NCI-H187 (cell line): Measurements from ENCODE around the gene AFG3L2.

Experiments used
- DNase-seq, 2 experiments: peaks; one replicate each; lab custom pipeline; 2025; lab: John Stamatoyannopoulos, UW

The AFG3L2 gene

GRCh38 chr18:12324991-12325725 is 51.9 kb downstream of the AFG3L2 start:
- no peak for DNase-seq

GRCh38 chr18:12321333-12321732 is 55.7 kb downstream of the AFG3L2 start:
- no peak for DNase-seq

DNA sequence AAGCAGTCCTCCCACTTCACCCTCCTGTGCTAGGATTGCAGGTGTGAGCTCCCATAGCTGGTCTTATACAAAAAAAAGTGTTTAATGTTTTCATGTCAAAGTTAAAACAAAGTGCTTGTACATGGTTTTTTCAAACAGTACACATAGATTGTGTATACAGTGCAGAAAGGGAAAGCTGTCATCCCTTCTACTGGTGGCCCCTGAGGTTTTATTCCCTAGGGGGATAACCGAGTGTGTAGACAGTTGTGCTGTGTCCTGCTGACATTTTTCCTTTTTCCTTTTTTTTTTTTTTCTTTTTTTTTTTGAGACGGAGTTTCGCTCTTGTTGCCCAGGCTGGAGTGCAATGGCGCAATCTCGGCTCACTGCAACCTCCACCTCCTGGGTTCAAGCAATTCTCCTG is 58.2 kb downstream of the AFG3L2 start:
- DNase-seq, result no peak

GRCh38 chr18:12318334-12318697 is 58.7 kb downstream of the AFG3L2 start:
- DNase-seq, result no peak

GRCh38 chr18:12317664-12318333 is 59.2 kb downstream of the AFG3L2 start:
- no peak for DNase-seq

DNA sequence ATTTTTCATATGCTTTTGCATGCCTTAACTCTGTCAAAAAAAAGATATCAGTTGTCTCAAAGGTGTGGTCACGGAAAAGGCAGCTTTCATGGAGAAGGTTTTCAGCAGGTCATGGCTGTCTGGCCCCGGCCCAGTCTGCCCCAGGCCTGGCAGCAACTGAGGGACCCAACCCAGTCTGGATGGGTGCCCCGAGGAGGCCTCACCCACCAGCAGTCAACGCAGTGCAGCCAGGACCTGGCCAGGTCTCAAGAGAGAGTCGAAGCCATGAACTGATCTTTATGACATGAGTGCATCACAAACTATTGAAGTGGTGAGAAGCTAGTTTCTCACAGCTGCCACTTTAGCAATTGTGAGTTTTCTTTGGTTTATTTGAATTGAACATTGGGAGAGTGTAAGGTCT is 61.1 kb downstream of the AFG3L2 start:
- DNase-seq, result no peak

- DNase-seq, result no peak
Measured at GRCh38 chr18:12315490-12315889, 61.5 kb downstream of the AFG3L2 start.

GRCh38 chr18:12314591-12315305 is 62.3 kb downstream of the AFG3L2 start:
- DNase-seq, result no peak

DNA sequence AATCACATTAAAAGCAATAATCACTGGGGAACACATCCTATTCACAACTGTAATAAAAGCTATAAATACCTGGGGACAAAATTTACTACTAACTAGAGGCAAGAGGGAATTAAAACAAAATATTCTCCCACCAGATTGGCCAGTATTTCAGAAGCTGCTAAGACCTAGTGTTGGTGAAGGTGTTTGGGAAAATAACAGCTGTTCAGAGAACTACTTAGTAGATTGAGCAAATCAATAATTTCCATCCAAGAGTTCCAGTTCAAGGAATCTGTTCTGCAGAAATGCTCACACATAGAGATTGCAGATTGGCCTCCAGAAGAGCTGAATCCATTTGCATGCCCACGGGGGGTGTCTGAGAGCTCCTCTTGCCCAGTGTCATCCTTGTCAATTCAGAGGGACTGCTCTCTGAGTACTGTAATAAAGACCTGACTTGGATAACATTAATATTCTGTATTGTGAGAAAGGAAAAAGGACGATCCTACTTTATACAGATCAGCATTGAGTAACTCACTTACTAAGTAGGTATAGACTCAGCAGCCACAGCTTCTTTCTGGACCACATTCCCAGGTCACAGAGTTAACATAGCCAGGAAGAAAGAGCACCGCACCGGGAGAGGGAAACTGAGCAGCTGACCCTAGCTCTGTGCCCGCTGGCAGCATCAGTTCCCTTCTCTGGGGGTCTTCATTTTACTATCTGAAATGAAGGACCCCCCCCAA is 63.3 kb downstream of the AFG3L2 start:
- no peak for DNase-seq

DNA sequence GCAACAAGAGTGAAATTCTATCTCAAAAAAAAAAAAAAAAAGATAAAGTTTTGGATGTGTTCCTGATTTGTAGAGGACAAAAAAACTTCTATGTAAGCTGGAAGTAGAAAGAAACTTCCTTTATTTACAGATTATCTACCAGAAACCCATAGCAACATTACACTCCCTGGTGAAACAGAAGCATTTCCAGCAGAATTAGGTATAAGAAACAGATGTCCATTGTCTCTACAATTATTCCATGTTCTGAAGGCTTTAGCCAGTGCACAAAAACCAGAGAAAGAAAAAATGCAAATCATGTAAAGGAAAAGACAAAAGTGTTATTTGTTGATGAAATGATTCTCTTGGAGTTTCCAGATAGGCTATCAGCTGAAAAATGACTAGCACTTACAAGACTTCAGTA is 64.1 kb downstream of the AFG3L2 start:
- no peak for DNase-seq

DNA sequence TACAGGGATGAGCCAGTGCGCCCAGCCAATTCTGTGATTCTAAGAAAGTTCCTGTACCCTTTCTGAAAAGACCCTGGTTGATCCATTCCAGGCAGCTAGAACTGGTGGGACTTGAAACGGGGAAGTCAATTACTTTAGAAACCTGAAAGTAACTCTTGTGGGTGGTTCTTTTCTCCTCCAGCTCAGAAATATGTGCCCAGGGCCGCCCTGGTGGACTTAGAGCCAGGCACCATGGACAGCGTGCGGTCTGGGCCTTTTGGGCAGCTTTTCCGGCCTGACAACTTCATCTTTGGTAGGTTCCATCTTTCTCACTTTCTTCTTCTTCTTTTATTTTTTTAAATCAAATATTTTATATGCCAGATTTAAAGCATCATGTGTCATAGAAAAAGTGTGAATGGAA is 66.3 kb downstream of the AFG3L2 start:
- DNase-seq, result no peak

- DNase-seq, result no peak
Measured at GRCh38 chr18:12309683-12310198, 67.3 kb downstream of the AFG3L2 start.

GRCh38 chr18:12308386-12309100 is 68.5 kb downstream of the AFG3L2 start:
- no peak for DNase-seq

DNA sequence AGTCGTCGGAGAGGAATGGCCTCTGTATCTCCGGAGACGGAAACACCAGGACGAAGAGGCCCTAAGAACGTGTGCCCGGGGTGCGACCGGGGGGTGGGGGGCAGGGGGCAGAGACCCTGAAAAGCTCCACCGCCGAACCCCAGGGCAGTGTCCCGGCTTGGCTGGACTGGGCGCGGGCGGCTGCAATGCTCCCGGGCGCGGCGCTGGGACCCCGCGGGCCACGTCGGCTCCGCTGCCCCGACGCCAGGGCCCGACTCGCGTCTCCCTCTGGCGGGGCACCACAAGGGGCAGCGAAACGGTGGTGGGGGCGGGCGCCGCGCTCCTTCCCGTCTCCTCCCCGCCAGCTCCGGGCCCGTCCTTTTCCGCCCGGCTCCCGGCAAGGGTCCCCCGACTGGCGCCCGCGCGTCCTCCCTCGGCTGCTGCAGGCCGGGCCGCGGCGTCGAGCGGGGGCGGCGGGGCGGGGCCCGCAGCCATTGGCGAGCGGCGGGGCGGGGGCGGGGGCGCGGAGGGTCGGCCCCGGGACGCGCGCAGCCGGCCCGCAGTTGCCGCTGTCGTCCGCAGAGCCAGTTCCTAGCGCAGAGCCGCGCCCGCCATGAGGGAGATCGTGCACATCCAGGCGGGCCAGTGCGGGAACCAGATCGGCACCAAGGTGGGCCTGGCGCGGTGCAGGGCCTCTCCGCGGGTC is 69.2 kb downstream of the AFG3L2 start, which contains the start of gene TUBB6:
TUBB6 (plus strand) TSS at position 541 of the 685 bp plus-strand sequence; CDS start at position 593, 52 bp downstream.
- no peak for DNase-seq

DNA sequence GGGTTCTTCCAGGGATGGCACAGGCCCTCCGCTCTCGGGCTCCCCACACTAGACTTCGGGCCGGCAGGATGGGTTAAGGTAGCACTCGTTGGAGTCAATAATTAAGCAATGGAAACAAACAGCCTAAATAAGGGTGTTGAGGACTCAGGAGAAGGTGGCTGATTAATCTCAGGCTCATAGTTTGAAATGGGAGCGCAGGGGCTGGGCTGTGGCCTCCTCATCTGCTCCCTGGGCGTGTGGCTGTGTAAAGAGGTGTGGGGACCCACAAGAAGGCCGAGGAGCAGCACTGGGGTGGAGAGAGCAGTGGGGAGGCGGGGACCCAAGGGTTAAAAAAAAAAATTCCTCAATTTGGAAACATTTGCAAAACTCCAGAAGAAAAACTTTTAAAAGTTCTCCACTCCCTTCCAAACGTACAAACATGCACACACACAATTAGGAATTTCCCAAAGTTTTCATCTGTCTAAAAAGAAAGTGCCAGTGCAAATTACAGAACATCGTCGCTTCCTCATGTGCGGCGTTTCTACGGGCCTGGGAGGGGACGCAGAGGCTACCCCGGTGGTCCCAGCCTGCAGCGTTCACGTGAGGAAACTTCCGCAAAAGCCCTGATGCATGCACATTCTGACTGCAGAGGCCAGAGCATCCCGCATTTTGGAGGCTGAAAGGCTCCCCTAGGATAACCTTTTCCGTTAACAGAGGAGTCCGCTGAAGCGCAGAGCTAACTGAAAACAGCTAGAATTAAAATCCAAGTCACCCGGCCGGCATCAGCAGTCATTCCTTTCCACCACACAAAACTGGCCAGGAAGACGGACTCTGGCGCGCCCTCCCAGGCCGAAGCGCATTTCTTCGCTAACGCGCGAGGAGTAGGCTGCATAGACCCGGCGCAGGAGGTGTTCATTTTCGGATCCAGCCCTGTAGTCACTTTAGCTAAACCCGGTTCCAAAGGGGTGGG is 70.0 kb downstream of the AFG3L2 start:
- DNase-seq, result no peak

- no peak for DNase-seq
Measured at GRCh38 chr18:12305930-12306629, 70.9 kb downstream of the AFG3L2 start.

GRCh38 chr18:12305211-12305610 is 71.8 kb downstream of the AFG3L2 start:
- no peak for DNase-seq

DNA sequence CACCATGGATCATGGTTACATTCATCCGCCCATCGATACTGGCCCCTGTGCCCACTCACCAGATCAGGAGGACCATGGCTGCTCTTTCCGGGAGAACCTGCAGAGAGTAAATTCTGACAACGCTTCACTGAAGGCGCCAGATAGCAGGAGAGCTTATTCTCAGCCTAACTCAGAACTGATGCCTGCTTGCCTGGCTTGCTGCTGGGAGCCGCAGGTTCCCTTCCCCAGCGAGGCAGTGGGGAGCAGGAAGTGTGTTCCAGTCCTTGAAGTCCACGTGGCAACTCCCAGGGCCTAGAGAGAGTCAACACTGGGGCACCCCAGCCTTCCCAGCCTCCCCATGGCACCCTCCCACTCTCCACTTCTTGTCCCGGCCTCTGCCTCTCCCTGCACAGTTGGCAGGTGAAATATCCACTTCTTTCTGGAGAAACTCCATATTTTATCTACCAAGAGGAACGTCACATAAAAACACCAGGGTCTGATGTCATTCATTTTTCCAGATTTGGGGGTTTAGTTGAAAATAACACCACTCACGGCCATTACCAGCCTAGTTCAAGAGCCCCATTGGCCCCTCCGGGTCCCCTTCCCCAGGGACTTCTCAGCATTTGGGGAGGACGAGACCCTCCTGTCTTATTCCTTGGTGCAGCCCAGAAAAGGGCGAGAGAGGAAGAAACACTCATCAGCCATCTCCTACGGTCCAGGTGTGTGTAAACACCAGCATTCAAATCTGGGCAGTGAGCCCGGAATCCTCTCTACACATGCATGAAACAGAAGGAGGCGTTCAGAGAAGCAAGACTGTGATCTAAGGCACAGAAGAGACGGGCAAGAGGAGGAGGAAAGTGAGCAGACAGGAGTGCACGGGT is 72.4 kb downstream of the AFG3L2 start:
- no peak for DNase-seq
